HCT116 (cell line): ENCODE measurements around the gene XYLT1. TPM values are rescaled to one million over a fixed set of nuclear protein-coding genes. Genes with fewer than 3 reads are reported as not detected.

Source experiments
- ATAC-seq: fragments of 200-7000 bp; cut with Tn5 transposase; 2 replicates; pipeline ENCODE4 v1.9.1; 2020; ENCODE audit warnings: mild to moderate bottlenecking, moderate library complexity
- BruUV-seq: library from RNA; stranded (reverse); fragments of 400-500 nt; replicated peaks from 2 replicates; lab custom pipeline; 2021; lab: Mats Ljungman, UMichigan
- CTCF ChIA-PET: fragments of 300-600 bp; sonication (Branson Sonifier 250); formaldehyde crosslinking; loops from one replicate; lab custom pipeline; 2021; ENCODE audit warnings: antibody characterized with exemption; lab: Charles Lee
- POLR2A ChIA-PET: fragments of 300-600, 350-600 bp; sonication (Branson Sonifier 250); formaldehyde crosslinking; loops from one replicate; lab custom pipeline; 2021; ENCODE audit warnings: antibody characterized with exemption; lab: Charles Lee
- RAD21 ChIA-PET, 2 experiments: fragments of 300-600 bp; sonication (Branson Sonifier 250); formaldehyde crosslinking; loops; one replicate each; lab custom pipeline; 2023; ENCODE audit warnings: low total read pairs in 2 of 2; ENCODE audit not compliant: uncharacterized antibody in 2 of 2, unreplicated experiment in 2 of 2, low non-redundant PET in 1 of 2; lab: Charles Lee
- DNase-seq: peaks from one replicate; pipeline ENCODE4 v3.0.0-alpha.2; 2010; ENCODE audit warnings: low read depth, low spot score
- H2AFZ ChIP-seq: fragments of 200-600 bp; shearing (Covaris generic), sonication (generic); 2 replicates; pipeline ENCODE4 v1.6.1; 2017; ENCODE audit warnings: low read depth, mixed run types, mixed read lengths, antibody characterized with exemption, low read length; ENCODE audit not compliant: poor library complexity, severe bottlenecking
- H3K27ac ChIP-seq: 2 replicates; pipeline ENCODE4 v1.5.1; 2012; ENCODE audit warnings: low read depth, low read length
- H3K27me3 ChIP-seq: fragments of 200-600 bp; sonication (generic); 2 replicates; pipeline ENCODE4 v1.6.1; 2016; ENCODE audit warnings: mixed run types, low read length, mixed read lengths; ENCODE audit not compliant: insufficient read depth
- H3K36me3 ChIP-seq, 2 experiments: fragments of 200-500 bp in 1 of 2; fragments of 200-600 bp in 1 of 2; sonication (Bioruptor generic) in 1 of 2; sonication (generic) in 1 of 2; 2 replicates each; pipeline versions ENCODE4 v1.5.1 to v1.6.1; 2014 to 2016; ENCODE audit warnings: low read length in 2 of 2, inconsistent platforms in 1 of 2, mixed read lengths in 1 of 2, mixed run types in 1 of 2; ENCODE audit not compliant: insufficient read depth in 2 of 2, control insufficient read depth in 1 of 2
- H3K4me1 ChIP-seq, 2 experiments: fragments of 200-600 bp in 1 of 2; sonication (generic) in 1 of 2; 2 replicates each; pipeline versions ENCODE4 v1.5.1 to v1.6.1; 2012 to 2017; ENCODE audit warnings: low read length in 2 of 2, inconsistent platforms in 1 of 2, mild to moderate bottlenecking in 1 of 2, mixed read lengths in 1 of 2, mixed run types in 1 of 2, moderate library complexity in 1 of 2; ENCODE audit not compliant: insufficient read depth in 2 of 2, control insufficient read depth in 1 of 2
- H3K4me2 ChIP-seq: fragments of 200-600 bp; sonication (generic); 2 replicates; pipeline ENCODE4 v1.6.1; 2017; ENCODE audit warnings: mixed run types, low read length, mixed read lengths
- H3K4me3 ChIP-seq, 2 experiments: fragments of 200-600 bp in 1 of 2; sonication (generic) in 1 of 2; replicated peaks in 1 of 2; 2 replicates each; pipeline ENCODE4 v1.5.1; 2011 to 2016; ENCODE audit warnings: low read length in 2 of 2, control low read depth in 1 of 2, low read depth in 1 of 2, mild to moderate bottlenecking in 1 of 2, mixed read lengths in 1 of 2, mixed run types in 1 of 2
- H3K79me2 ChIP-seq: fragments of 200-600 bp; sonication (generic); 2 replicates; pipeline ENCODE4 v1.6.1; 2017; ENCODE audit warnings: mild to moderate bottlenecking, mixed run types, low read length, moderate library complexity, mixed read lengths; ENCODE audit not compliant: insufficient read depth
- H3K9ac ChIP-seq: fragments of 200-600 bp; sonication (generic); 2 replicates; pipeline ENCODE4 v1.6.1; 2016; ENCODE audit warnings: low read length, mixed read lengths
- H3K9me2 ChIP-seq: fragments of 200-600 bp; sonication (generic), shearing (Covaris generic); 2 replicates; pipeline ENCODE4 v1.6.1; 2017; ENCODE audit warnings: mixed run types, mild to moderate bottlenecking, moderate library complexity; ENCODE audit not compliant: insufficient read depth
- H3K9me3 ChIP-seq, 2 experiments: fragments of 200-500 bp in 1 of 2; fragments of 200-600 bp in 1 of 2; sonication (Bioruptor generic) in 1 of 2; sonication (generic) in 1 of 2; 2 replicates each; pipeline ENCODE4 v1.6.1; 2014 to 2017; ENCODE audit warnings: low read length in 2 of 2, mixed read lengths in 2 of 2, inconsistent platforms in 1 of 2, low read depth in 1 of 2, mild to moderate bottlenecking in 1 of 2, mixed run types in 1 of 2, moderate library complexity in 1 of 2; ENCODE audit not compliant: control insufficient read depth in 1 of 2, insufficient read depth in 1 of 2
- H4K20me1 ChIP-seq: fragments of 200-600 bp; sonication (generic), shearing (Covaris generic); 2 replicates; pipeline ENCODE4 v1.6.1; 2017; ENCODE audit warnings: mixed run types, mild to moderate bottlenecking, moderate library complexity; ENCODE audit not compliant: insufficient read depth
- CEBPB ChIP-seq: IDR thresholded peaks from 2 replicates; pipeline ENCODE4 v1.6.1; 2012; ENCODE audit warnings: low read depth
- EGR1 ChIP-seq: IDR thresholded peaks from 2 replicates; pipeline ENCODE4 v1.6.1; 2012; ENCODE audit warnings: low read depth
- ELF1 ChIP-seq: IDR thresholded peaks from 2 replicates; pipeline ENCODE4 v1.6.1; 2012; ENCODE audit warnings: low read depth, borderline replicate concordance
- EZH2 ChIP-seq: fragments of 200-600 bp; sonication (generic); IDR thresholded peaks from 2 replicates; pipeline ENCODE4 v1.6.1; 2017; ENCODE audit warnings: antibody characterized with exemption, mixed run types
- EZH2phosphoT487 ChIP-seq: fragments of 200-600 bp; IDR thresholded peaks from 2 replicates; pipeline ENCODE4 v1.6.1; 2018; ENCODE audit warnings: antibody characterized with exemption, borderline replicate concordance
- FOSL1 ChIP-seq: IDR thresholded peaks from 2 replicates; pipeline ENCODE4 v1.6.1; 2012; ENCODE audit warnings: low read depth
- POLR2AphosphoS5 ChIP-seq: IDR thresholded peaks from 2 replicates; pipeline ENCODE4 v1.6.1; 2011; ENCODE audit warnings: mild to moderate bottlenecking, low read depth, low read length, moderate library complexity
- RAD21 ChIP-seq: IDR thresholded peaks from 2 replicates; pipeline ENCODE4 v1.6.1; 2012; ENCODE audit warnings: low read depth, mild to moderate bottlenecking
- SIN3A ChIP-seq: IDR thresholded peaks from 2 replicates; pipeline ENCODE4 v1.6.1; 2012; ENCODE audit warnings: low read depth
- SP1 ChIP-seq: IDR thresholded peaks from 2 replicates; pipeline ENCODE4 v1.6.1; 2012; ENCODE audit warnings: low read depth
- SRF ChIP-seq: IDR thresholded peaks from 2 replicates; pipeline ENCODE4 v1.6.1; 2012; ENCODE audit warnings: low read depth
- TCF7L2 ChIP-seq: IDR thresholded peaks from 2 replicates; pipeline ENCODE4 v1.7.0; 2011; ENCODE audit warnings: borderline replicate concordance, inconsistent platforms; ENCODE audit not compliant: insufficient read depth, insufficient read length; ENCODE audit errors: extremely low read depth
- YY1 ChIP-seq: IDR thresholded peaks from 2 replicates; pipeline ENCODE4 v1.6.1; 2011; ENCODE audit warnings: low read length, low read depth, moderate library complexity, mild to moderate bottlenecking; ENCODE audit not compliant: insufficient replicate concordance; ENCODE audit errors: extremely low read depth
- ZFX ChIP-seq: fragments of 450-650 bp; IDR thresholded peaks from 2 replicates; pipeline ENCODE4 v1.6.1; 2017
- ZNF274 ChIP-seq: fragments of 200-500 bp; sonication (Bioruptor generic); IDR thresholded peaks from 2 replicates; pipeline ENCODE4 v1.6.1; 2014; ENCODE audit warnings: mild to moderate bottlenecking, low read depth, low read length, inconsistent platforms
- intact Hi-C: fragments of 100-400 bp; cut with micrococcal nuclease; formaldehyde crosslinking; loops from 2 replicates; pipeline ENCODE4 v1.10.0; 2022
- total RNA-seq: library from RNA; stranded (reverse); gene quantifications from one replicate; pipeline ENCODE4 v1.2.1, GENCODE V29; 2021; ENCODE audit not compliant: unreplicated experiment
- TF ChIP-seq, protein P1 (sequence below): IDR thresholded peaks from 2 replicates; pipeline ENCODE4 v1.6.1; 2012
- TF ChIP-seq, protein P2 (sequence below), 3 experiments: fragments of 200-600 bp in 1 of 3; sonication (generic) in 1 of 3; IDR thresholded peaks in 2 of 3; conservative IDR thresholded peaks in 1 of 3; 2 replicates each; pipeline ENCODE4 v1.5.1; 2012 to 2017; ENCODE audit warnings: low read depth in 2 of 3, low read length in 2 of 3, antibody characterized with exemption in 1 of 3, borderline replicate concordance in 1 of 3, control low read depth in 1 of 3, mild to moderate bottlenecking in 1 of 3, mixed read lengths in 1 of 3, mixed run types in 1 of 3, moderate library complexity in 1 of 3; ENCODE audit not compliant: insufficient read depth in 1 of 3
- TF ChIP-seq, protein P3 (sequence below): IDR thresholded peaks from 2 replicates; pipeline ENCODE4 v1.6.1; 2012
- TF ChIP-seq, protein P4 (sequence below): IDR thresholded peaks from 2 replicates; pipeline ENCODE4 v1.6.1; 2012; ENCODE audit warnings: low read depth
- TF ChIP-seq, protein P5 (sequence below): IDR thresholded peaks from 2 replicates; pipeline ENCODE4 v1.6.1; 2011; ENCODE audit warnings: mild to moderate bottlenecking, low read length, moderate library complexity; ENCODE audit not compliant: insufficient replicate concordance; ENCODE audit errors: extremely low read depth

The XYLT1 gene
- total RNA-seq, 1 experiment from 2014 or later = 4.5 TPM

DNA sequence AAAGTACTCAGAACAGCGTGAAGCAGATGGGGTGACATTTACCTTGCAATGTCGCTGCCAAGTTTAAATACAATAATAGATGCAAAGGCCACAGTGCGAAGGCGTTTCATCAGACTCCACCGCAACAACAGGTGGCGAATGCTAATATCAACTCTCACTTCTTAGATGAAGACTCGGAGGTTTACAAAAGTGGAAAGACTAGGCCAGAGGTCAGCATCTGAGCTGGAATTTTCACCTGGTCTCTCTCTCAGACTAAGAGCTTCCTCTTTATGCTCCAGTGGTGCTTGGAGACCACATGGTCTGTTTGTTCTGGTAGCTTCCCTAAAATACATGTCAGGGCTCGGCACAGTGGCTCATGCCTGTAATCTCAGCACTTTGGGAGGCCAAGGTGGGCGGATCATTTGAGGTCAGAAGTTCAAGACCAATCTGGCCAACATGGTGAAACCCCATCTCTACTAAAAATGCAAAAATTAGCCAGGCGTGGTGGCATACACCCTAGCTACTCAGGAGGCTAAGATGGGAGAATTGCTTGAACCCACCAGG lies 169.1 kb downstream of the XYLT1 start:
- no peaks in the 10 kb centered on the region for H3K9me2 ChIP-seq
- BruUV-seq = no TSS peak
- POLR2A ChIA-PET = no interaction called here
- no peak for DNase-seq
- no peak for ATAC-seq
- no peaks in the 10 kb centered on the region for H3K36me3 ChIP-seq
- no peak overlapping the region for H3K4me3 ChIP-seq
- H3K27ac ChIP-seq = no peak overlapping the region
- H3K4me1 ChIP-seq = peaks cover 21 to 31% of the 10 kb centered on the region in 2 experiments; a peak in 3 of 4 replicates
- TF ChIP-seq SP1 (no peak), POLR2AphosphoS5 (no peak), EZH2 (no peak), SRF (no peak), FOSL1 (no peak), SIN3A (no peak), EZH2phosphoT487 (no peak), RAD21 (no peak), YY1 (no peak), ZFX (no peak), ELF1 (no peak), EGR1 (no peak), TCF7L2 (no peak), CEBPB (no peak), ZNF274 (no peak)
- TF ChIP-seq, protein P1, sequence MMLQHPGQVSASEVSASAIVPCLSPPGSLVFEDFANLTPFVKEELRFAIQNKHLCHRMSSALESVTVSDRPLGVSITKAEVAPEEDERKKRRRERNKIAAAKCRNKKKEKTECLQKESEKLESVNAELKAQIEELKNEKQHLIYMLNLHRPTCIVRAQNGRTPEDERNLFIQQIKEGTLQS = no peak
- TF ChIP-seq, protein P2, sequence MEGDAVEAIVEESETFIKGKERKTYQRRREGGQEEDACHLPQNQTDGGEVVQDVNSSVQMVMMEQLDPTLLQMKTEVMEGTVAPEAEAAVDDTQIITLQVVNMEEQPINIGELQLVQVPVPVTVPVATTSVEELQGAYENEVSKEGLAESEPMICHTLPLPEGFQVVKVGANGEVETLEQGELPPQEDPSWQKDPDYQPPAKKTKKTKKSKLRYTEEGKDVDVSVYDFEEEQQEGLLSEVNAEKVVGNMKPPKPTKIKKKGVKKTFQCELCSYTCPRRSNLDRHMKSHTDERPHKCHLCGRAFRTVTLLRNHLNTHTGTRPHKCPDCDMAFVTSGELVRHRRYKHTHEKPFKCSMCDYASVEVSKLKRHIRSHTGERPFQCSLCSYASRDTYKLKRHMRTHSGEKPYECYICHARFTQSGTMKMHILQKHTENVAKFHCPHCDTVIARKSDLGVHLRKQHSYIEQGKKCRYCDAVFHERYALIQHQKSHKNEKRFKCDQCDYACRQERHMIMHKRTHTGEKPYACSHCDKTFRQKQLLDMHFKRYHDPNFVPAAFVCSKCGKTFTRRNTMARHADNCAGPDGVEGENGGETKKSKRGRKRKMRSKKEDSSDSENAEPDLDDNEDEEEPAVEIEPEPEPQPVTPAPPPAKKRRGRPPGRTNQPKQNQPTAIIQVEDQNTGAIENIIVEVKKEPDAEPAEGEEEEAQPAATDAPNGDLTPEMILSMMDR (IDR thresholded peaks at IDR 0.05 in 2 of 3, conservative IDR thresholded peaks at IDR 0.05 in 1 of 3; ENCODE audit: borderline replicate concordance in 1 of 3, insufficient read depth in 1 of 3, low read depth in 2 of 3, low read length in 2 of 3) = no peak
- TF ChIP-seq, protein P3, sequence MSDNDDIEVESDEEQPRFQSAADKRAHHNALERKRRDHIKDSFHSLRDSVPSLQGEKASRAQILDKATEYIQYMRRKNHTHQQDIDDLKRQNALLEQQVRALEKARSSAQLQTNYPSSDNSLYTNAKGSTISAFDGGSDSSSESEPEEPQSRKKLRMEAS = no peak
- TF ChIP-seq, protein P4, sequence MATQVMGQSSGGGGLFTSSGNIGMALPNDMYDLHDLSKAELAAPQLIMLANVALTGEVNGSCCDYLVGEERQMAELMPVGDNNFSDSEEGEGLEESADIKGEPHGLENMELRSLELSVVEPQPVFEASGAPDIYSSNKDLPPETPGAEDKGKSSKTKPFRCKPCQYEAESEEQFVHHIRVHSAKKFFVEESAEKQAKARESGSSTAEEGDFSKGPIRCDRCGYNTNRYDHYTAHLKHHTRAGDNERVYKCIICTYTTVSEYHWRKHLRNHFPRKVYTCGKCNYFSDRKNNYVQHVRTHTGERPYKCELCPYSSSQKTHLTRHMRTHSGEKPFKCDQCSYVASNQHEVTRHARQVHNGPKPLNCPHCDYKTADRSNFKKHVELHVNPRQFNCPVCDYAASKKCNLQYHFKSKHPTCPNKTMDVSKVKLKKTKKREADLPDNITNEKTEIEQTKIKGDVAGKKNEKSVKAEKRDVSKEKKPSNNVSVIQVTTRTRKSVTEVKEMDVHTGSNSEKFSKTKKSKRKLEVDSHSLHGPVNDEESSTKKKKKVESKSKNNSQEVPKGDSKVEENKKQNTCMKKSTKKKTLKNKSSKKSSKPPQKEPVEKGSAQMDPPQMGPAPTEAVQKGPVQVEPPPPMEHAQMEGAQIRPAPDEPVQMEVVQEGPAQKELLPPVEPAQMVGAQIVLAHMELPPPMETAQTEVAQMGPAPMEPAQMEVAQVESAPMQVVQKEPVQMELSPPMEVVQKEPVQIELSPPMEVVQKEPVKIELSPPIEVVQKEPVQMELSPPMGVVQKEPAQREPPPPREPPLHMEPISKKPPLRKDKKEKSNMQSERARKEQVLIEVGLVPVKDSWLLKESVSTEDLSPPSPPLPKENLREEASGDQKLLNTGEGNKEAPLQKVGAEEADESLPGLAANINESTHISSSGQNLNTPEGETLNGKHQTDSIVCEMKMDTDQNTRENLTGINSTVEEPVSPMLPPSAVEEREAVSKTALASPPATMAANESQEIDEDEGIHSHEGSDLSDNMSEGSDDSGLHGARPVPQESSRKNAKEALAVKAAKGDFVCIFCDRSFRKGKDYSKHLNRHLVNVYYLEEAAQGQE = no peak
- TF ChIP-seq, protein P5, sequence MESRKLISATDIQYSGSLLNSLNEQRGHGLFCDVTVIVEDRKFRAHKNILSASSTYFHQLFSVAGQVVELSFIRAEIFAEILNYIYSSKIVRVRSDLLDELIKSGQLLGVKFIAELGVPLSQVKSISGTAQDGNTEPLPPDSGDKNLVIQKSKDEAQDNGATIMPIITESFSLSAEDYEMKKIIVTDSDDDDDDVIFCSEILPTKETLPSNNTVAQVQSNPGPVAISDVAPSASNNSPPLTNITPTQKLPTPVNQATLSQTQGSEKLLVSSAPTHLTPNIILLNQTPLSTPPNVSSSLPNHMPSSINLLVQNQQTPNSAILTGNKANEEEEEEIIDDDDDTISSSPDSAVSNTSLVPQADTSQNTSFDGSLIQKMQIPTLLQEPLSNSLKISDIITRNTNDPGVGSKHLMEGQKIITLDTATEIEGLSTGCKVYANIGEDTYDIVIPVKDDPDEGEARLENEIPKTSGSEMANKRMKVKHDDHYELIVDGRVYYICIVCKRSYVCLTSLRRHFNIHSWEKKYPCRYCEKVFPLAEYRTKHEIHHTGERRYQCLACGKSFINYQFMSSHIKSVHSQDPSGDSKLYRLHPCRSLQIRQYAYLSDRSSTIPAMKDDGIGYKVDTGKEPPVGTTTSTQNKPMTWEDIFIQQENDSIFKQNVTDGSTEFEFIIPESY = no peak
- TF ChIP-seq, all 23 proteins: peak for 0
- Histone ChIP-seq H3K9me3 (no peaks in the 10 kb centered on the region), H3K4me2 (no peak overlapping the region), H3K27me3 (peaks cover 4% of the 10 kb centered on the region; the same call in 1 of the 2 replicates), H4K20me1 (no peaks in the 10 kb centered on the region), H2AFZ (no peak overlapping the region), H3K9ac (no peak overlapping the region), H3K79me2 (no peaks in the 10 kb centered on the region)
- ChIA-PET RAD21 (no interaction called here), CTCF (no interaction called here)
- intact Hi-C loops = no loop called here
